Measurements from ENCODE around the gene CACNA1C. TPM values are rescaled to one million over a fixed set of nuclear protein-coding genes. Genes with fewer than 3 reads are reported as not detected.

Gene CACNA1C
- total RNA-seq, 1 experiment from 2014 or later = 1.1 TPM

- Histone ChIP-seq H3K79me1 (ENCODE audit: insufficient read depth, low read depth, low read length, poor library complexity, severe bottlenecking) (no peaks in the 10 kb centered on the region), H2BK120ac (ENCODE audit: low read depth, low read length, poor library complexity, severe bottlenecking) (no peak overlapping the region), H3K14ac (ENCODE audit: insufficient read depth, low read length) (no peak overlapping the region), H3K4ac (ENCODE audit: low read depth, low read length) (no peak overlapping the region), H3K9me3 (ENCODE audit: control insufficient read depth, low read depth, low read length) (no peaks in the 10 kb centered on the region), H2AK5ac (ENCODE audit: insufficient read length, low read length) (no peak overlapping the region), H2BK20ac (ENCODE audit: low read depth, low read length, poor library complexity, severe bottlenecking) (no peak overlapping the region), H2BK15ac (ENCODE audit: low read depth, low read length) (no peak overlapping the region), H3K18ac (ENCODE audit: insufficient read length, low read depth, low read length) (no peak overlapping the region), H3K4me1 (ENCODE audit: insufficient read depth, low read length) (no peaks in the 10 kb centered on the region), H3K79me2 (ENCODE audit: insufficient read depth, low read length) (no peaks in the 10 kb centered on the region), H3T11ph (ENCODE audit: low read length) (no peak overlapping the region), H2BK5ac (ENCODE audit: insufficient read length, low read length) (no peak overlapping the region), H3K23me2 (ENCODE audit: insufficient read length, low read depth, low read length, poor library complexity, severe bottlenecking) (no peaks in the 10 kb centered on the region), H3K27me3 (ENCODE audit: insufficient read depth, low read length) (no peaks in the 10 kb centered on the region), H3K23ac (ENCODE audit: insufficient read length, low read depth, low read length) (no peak overlapping the region), H3K9ac (ENCODE audit: extremely low read depth, insufficient read length, low read length) (no peak overlapping the region), H4K20me1 (ENCODE audit: control insufficient read depth, insufficient read depth, insufficient read length) (no peaks in the 10 kb centered on the region), H3K4me2 (ENCODE audit: insufficient read depth, insufficient read length, low read length) (no peak overlapping the region), H4K91ac (ENCODE audit: insufficient read length, low read depth, low read length) (no peak overlapping the region), H3K56ac (ENCODE audit: insufficient read length, low read depth, low read length) (no peak overlapping the region), H2AFZ (ENCODE audit: low read length) (no peak overlapping the region), H4K8ac (replicated peaks; ENCODE audit: insufficient read length, low read depth, low read length) (no peak overlapping the region), H3K27ac (ENCODE audit: insufficient read length, low read depth, low read length) (no peak overlapping the region), H4K5ac (ENCODE audit: insufficient read length, low read depth, low read length) (no peak overlapping the region), H2BK12ac (ENCODE audit: insufficient read length, low read depth, low read length) (no peak overlapping the region)
- DNase-seq = no peak
- H3K9me3 Mint-ChIP-seq = no peaks in the 10 kb centered on the region
- no peak for TF ChIP-seq CTCF (conservative IDR thresholded peaks at IDR 0.05)
- no peak overlapping the region for H3K4me3 Mint-ChIP-seq
- no peaks in the 10 kb centered on the region for H3K36me3 Mint-ChIP-seq (ENCODE audit: insufficient read depth in 1 of 3, low read depth in 3 of 3)
- H3K27me3 Mint-ChIP-seq (ENCODE audit: low read depth) = no peaks in the 10 kb centered on the region; the same call in none of the 2 replicates
- no peak overlapping the region for H3K27ac Mint-ChIP-seq
- H3K4me1 Mint-ChIP-seq = peaks cover 21 to 28% of the 10 kb centered on the region in 2 experiments
- no CpG with 5 or more reads among the region's 3 CpGs for WGBS (ENCODE audit: extremely low coverage, insufficient read length, low lambda C conversion rate)
Observed at GRCh38 chr12:2408262-2408661, 355.5 kb downstream of the CACNA1C start.

All from H9 (cell line).